Natural killer cell treated with Interleukin-12 subunit alpha and Interleukin-12 subunit beta and Interleukin-15 and Interleukin-18, amount 100 ng/mL, for 72 hours (primary cell): ENCODE results near the gene MTHFD1L. TPM values are rescaled to one million over a fixed set of nuclear protein-coding genes. Genes with fewer than 3 reads are reported as not detected.

Source experiments
- ATAC-seq, 2 donors: fragments of 150-1000 bp; cut with Tn5 transposase in 1 of 2; sonication (Bioruptor Pico), chemical (Tn5 transposase) in 1 of 2; 2 replicates each; pipeline ENCODE4 v1.10.0; 2021
- DNase-seq: peaks from one replicate; pipeline ENCODE4 v3.0.0; 2022; ENCODE audit warnings: low spot score
- H3K27ac Mint-ChIP-seq, 2 donors: 1 replicate in 1 of 2; 2 replicates in 1 of 2; pipeline ENCODE4 v1.8.0; 2022; ENCODE audit warnings: mixed read lengths in 2 of 2, mild to moderate bottlenecking in 1 of 2, moderate library complexity in 1 of 2
- H3K27me3 Mint-ChIP-seq, 2 donors: 1 replicate in 1 of 2; 2 replicates in 1 of 2; pipeline ENCODE4 v1.8.0; 2022; ENCODE audit warnings: mixed read lengths in 2 of 2
- H3K36me3 Mint-ChIP-seq: one replicate; pipeline ENCODE4 v1.8.0; 2022; ENCODE audit warnings: mixed read lengths
- H3K4me1 Mint-ChIP-seq, 2 donors: 1 replicate in 1 of 2; 2 replicates in 1 of 2; pipeline ENCODE4 v1.8.0; 2022; ENCODE audit warnings: low read depth in 2 of 2, mixed read lengths in 2 of 2, mild to moderate bottlenecking in 1 of 2
- H3K4me3 Mint-ChIP-seq: one replicate; pipeline ENCODE4 v1.8.0; 2022; ENCODE audit warnings: mixed read lengths
- H3K9me3 Mint-ChIP-seq: 2 replicates; pipeline ENCODE4 v1.8.0; 2022; ENCODE audit warnings: mixed read lengths
- total RNA-seq, 2 donors: library from RNA; stranded (reverse); gene quantifications; one replicate each; pipeline ENCODE4 v1.2.3, GENCODE V29; 2022

The MTHFD1L gene
- total RNA-seq, 2 donors from 2014 or later, result 47.2 to 119 TPM

DNA sequence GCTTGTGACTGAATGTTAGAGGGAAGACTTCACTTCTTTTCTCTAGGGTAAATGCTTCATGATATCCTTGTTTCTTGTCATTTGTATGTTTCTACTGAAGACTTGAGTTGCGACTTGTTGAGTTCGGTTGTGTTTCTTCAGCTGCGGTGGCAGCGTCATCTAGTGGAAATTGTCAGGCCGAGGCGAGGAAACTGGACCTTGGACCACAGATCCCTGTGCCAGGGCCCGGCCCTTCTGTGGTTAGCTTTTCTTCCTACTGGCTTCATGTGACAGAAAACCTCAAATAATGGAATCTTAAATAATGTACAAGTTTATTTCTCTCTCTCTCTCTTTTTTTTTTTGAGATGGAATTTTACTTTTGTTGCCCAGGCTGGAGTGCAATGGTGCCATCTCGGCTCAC lies 12.4 kb downstream of the MTHFD1L start:
- no peaks in the 10 kb centered on the region for H3K36me3 Mint-ChIP-seq

GRCh38 chr6:150878347-150879213 lies 13.1 kb downstream of the MTHFD1L start:
- no peaks in the 10 kb centered on the region for H3K9me3 Mint-ChIP-seq
- peaks cover 0 to 4% of the 10 kb centered on the region in 2 donors for H3K4me1 Mint-ChIP-seq
- no peak overlapping the region for H3K27ac Mint-ChIP-seq
- H3K36me3 Mint-ChIP-seq, result no peaks in the 10 kb centered on the region
- DNase-seq (no peak), ATAC-seq (no peak)
- no peaks in the 10 kb centered on the region for H3K27me3 Mint-ChIP-seq
- no peak overlapping the region for H3K4me3 Mint-ChIP-seq

More for the DNA sequence above, 12.4 kb downstream of the MTHFD1L start:
- ATAC-seq (no peak), DNase-seq (no peak)
- H3K27me3 Mint-ChIP-seq, result no peaks in the 10 kb centered on the region
- no peaks in the 10 kb centered on the region for H3K9me3 Mint-ChIP-seq
- peaks cover 0 to 4% of the 10 kb centered on the region in 2 donors for H3K4me1 Mint-ChIP-seq
- no peak overlapping the region for H3K27ac Mint-ChIP-seq
- H3K4me3 Mint-ChIP-seq, result no peak overlapping the region

- ATAC-seq (no peak), DNase-seq (no peak)
- Mint-ChIP-seq H3K9me3 (no peaks in the 10 kb centered on the region), H3K27me3 (no peaks in the 10 kb centered on the region), H3K27ac (no peak overlapping the region), H3K4me3 (no peak overlapping the region), H3K4me1 (peaks cover 0 to 4% of the 10 kb centered on the region in 2 donors), H3K36me3 (no peaks in the 10 kb centered on the region)
Observed at GRCh38 chr6:150880336-150880735, 14.8 kb downstream of the MTHFD1L start.

GRCh38 chr6:150881911-150882481 lies 16.5 kb downstream of the MTHFD1L start:
- peaks cover 0 to 4% of the 10 kb centered on the region in 2 donors for H3K4me1 Mint-ChIP-seq
- H3K9me3 Mint-ChIP-seq, result no peaks in the 10 kb centered on the region
- no peak for ATAC-seq
- no peak for DNase-seq
- no peak overlapping the region for H3K27ac Mint-ChIP-seq
- no peak overlapping the region for H3K4me3 Mint-ChIP-seq
- no peaks in the 10 kb centered on the region for H3K27me3 Mint-ChIP-seq
- no peaks in the 10 kb centered on the region for H3K36me3 Mint-ChIP-seq

- ATAC-seq (no peak), DNase-seq (no peak)
- H3K36me3 Mint-ChIP-seq, result peaks cover 10% of the 10 kb centered on the region
- no peak overlapping the region for H3K27ac Mint-ChIP-seq
- H3K27me3 Mint-ChIP-seq, result no peaks in the 10 kb centered on the region
- H3K4me1 Mint-ChIP-seq, result peaks cover 4 to 10% of the 10 kb centered on the region in 2 donors
- H3K9me3 Mint-ChIP-seq, result no peaks in the 10 kb centered on the region
- no peak overlapping the region for H3K4me3 Mint-ChIP-seq
Observed at GRCh38 chr6:150883521-150883920, 18.0 kb downstream of the MTHFD1L start.

DNA sequence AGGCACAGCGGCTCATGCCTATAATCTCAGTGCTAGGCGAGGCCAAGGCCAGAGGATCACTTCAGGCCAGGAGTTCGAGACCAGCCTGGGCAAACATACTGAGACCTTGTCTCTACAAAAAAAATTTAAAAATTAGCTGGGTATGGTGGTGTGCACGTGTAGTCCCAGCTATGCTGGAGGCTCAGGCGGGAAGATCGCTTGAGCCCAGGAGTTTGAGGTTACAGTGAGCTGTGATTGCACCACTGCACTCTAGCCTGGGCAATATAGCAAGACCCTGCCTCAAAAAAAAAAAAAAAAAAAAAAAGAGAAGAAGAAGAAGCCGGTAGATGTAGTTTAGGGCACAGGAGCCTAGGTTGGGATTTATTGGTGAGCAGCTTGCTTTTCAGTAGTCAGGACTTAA lies 20.7 kb downstream of the MTHFD1L start:
- DNase-seq (no peak), ATAC-seq (no peak)
- no peak overlapping the region for H3K27ac Mint-ChIP-seq
- H3K4me1 Mint-ChIP-seq, result peaks cover 0 to 11% of the 10 kb centered on the region in 2 donors
- no peak overlapping the region for H3K4me3 Mint-ChIP-seq
- H3K36me3 Mint-ChIP-seq, result peaks cover 13% of the 10 kb centered on the region
- H3K9me3 Mint-ChIP-seq, result no peaks in the 10 kb centered on the region
- no peaks in the 10 kb centered on the region for H3K27me3 Mint-ChIP-seq

- Mint-ChIP-seq H3K9me3 (no peaks in the 10 kb centered on the region), H3K36me3 (peaks cover 13% of the 10 kb centered on the region), H3K4me1 (peaks cover 0 to 11% of the 10 kb centered on the region in 2 donors), H3K4me3 (no peak overlapping the region), H3K27ac (no peak overlapping the region), H3K27me3 (no peaks in the 10 kb centered on the region)
- ATAC-seq, result no peak
- no peak for DNase-seq
Observed at GRCh38 chr6:150887978-150888563, 22.6 kb downstream of the MTHFD1L start.

- no peak for DNase-seq
- Mint-ChIP-seq H3K4me3 (no peak overlapping the region), H3K27ac (no peak overlapping the region), H3K36me3 (peaks cover 13% of the 10 kb centered on the region), H3K4me1 (peaks cover 0 to 19% of the 10 kb centered on the region in 2 donors), H3K9me3 (no peaks in the 10 kb centered on the region), H3K27me3 (no peaks in the 10 kb centered on the region)
- no peak for ATAC-seq
Observed at GRCh38 chr6:150890346-150890745, 24.8 kb downstream of the MTHFD1L start.

- H3K4me1 Mint-ChIP-seq, result peaks cover 3 to 22% of the 10 kb centered on the region in 2 donors
- no peak overlapping the region for H3K27ac Mint-ChIP-seq
- ATAC-seq (no peak), DNase-seq (no peak)
- H3K27me3 Mint-ChIP-seq, result no peaks in the 10 kb centered on the region
- H3K4me3 Mint-ChIP-seq, result no peak overlapping the region
- no peaks in the 10 kb centered on the region for H3K9me3 Mint-ChIP-seq
- H3K36me3 Mint-ChIP-seq, result peaks cover 13% of the 10 kb centered on the region
Observed at GRCh38 chr6:150891888-150892485, 26.5 kb downstream of the MTHFD1L start.

DNA sequence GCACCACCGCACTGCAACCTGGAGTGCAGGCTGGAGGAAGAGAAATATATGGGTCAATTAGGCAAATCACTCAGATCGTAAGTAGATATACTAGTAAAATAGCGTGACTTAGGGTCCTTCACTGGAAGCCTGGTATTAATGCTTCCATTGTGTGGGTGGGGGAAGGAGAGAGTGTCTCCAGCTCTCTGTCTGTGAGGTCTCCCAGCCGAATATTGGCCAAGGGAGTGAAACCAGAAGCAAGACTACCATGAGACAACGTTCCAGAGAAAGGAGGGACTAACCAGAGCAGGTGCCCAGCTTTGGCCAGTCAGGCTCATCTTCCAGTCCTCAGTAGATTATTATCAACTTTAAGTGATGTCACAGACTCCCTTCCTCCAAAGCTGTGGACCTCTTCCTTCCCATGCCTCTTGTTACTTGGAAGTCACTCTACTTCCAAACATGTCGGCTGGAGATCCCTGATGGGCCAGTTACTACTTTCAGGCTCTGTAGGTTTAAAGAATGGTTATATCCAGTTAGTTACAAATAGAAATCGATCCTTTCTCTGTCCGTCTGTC lies 28.8 kb downstream of the MTHFD1L start:
- DNase-seq, result no peak
- no peak overlapping the region for H3K27ac Mint-ChIP-seq
- no peak for ATAC-seq
- no peaks in the 10 kb centered on the region for H3K36me3 Mint-ChIP-seq
- no peaks in the 10 kb centered on the region for H3K9me3 Mint-ChIP-seq
- H3K4me3 Mint-ChIP-seq, result no peak overlapping the region
- H3K4me1 Mint-ChIP-seq, result peaks cover 3 to 11% of the 10 kb centered on the region in 2 donors
- no peaks in the 10 kb centered on the region for H3K27me3 Mint-ChIP-seq

GRCh38 chr6:150894935-150895552 lies 29.5 kb downstream of the MTHFD1L start:
- H3K27ac Mint-ChIP-seq, result no peak overlapping the region
- H3K4me1 Mint-ChIP-seq, result peaks cover 3 to 11% of the 10 kb centered on the region in 2 donors
- no peak overlapping the region for H3K4me3 Mint-ChIP-seq
- ATAC-seq (peak in 1 of 2 donors; percentile 58), DNase-seq (no peak)
- H3K27me3 Mint-ChIP-seq, result no peaks in the 10 kb centered on the region
- H3K9me3 Mint-ChIP-seq, result no peaks in the 10 kb centered on the region
- H3K36me3 Mint-ChIP-seq, result no peaks in the 10 kb centered on the region

DNA sequence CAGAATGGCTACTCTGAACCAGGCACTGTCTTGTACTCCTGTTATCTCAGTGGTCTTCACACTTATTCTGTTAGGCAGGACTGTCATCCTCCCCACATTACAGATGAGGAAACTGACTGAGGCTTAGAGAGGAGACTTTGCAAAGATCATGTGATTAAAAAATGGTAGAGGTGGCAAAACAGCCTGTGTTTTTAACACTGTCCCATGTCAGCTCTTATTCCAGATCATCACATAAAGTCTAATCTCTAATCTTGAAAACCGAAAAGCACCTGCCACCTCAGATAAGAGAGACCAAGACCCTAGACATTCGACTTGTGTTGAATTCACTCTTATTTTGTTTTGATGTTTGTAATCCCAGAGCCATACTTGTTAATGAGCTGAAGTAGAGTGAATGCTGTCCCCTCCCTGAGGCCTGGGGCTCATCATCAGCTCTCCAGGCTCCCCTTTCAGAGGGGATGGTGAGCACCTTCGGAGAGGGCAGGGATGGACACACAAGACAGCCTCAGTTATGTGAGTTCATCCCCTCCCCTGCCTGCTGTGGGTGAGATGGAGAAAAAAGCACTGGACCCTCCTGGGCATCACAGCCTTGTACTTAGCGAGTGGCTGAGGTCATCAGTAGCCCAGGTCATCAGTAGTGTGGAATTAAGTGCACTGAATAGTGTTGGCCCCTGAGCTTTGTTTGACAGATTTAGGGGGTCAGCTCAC lies 30.6 kb downstream of the MTHFD1L start:
- Mint-ChIP-seq H3K27ac (no peak overlapping the region), H3K36me3 (no peaks in the 10 kb centered on the region), H3K4me3 (no peak overlapping the region), H3K27me3 (no peaks in the 10 kb centered on the region), H3K9me3 (no peaks in the 10 kb centered on the region), H3K4me1 (peaks cover 3 to 11% of the 10 kb centered on the region in 2 donors)
- no peak for DNase-seq
- ATAC-seq, result no peak
